ENCODE data around the gene KRT13.

Gene KRT13

DNA sequence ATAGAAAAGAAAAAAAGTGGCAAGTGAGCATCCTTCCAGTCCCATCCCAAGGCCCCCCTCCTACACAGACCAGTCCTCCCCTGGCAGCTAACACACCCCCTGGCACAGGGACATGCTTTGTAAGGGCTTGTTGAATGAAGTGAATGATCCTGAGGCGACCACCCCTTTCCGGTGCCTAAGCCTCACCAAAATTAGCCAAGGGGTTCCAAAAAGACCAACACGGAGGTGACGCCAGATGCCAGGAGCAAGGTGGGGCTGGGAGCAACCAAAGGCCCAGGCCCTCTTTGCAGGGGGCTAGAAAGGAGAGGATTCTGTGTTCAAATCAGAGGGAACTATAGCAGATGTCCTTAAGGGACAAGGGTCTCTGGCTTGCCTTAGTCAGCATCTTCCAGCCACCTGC is 30.0 kb downstream of the KRT13 start:
- TF ChIP-seq, protein P1, sequence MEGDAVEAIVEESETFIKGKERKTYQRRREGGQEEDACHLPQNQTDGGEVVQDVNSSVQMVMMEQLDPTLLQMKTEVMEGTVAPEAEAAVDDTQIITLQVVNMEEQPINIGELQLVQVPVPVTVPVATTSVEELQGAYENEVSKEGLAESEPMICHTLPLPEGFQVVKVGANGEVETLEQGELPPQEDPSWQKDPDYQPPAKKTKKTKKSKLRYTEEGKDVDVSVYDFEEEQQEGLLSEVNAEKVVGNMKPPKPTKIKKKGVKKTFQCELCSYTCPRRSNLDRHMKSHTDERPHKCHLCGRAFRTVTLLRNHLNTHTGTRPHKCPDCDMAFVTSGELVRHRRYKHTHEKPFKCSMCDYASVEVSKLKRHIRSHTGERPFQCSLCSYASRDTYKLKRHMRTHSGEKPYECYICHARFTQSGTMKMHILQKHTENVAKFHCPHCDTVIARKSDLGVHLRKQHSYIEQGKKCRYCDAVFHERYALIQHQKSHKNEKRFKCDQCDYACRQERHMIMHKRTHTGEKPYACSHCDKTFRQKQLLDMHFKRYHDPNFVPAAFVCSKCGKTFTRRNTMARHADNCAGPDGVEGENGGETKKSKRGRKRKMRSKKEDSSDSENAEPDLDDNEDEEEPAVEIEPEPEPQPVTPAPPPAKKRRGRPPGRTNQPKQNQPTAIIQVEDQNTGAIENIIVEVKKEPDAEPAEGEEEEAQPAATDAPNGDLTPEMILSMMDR (IDR thresholded peaks at IDR 0.05; ENCODE audit: extremely low read depth, insufficient read depth, missing control alignments), result no peak
- in situ Hi-C loops (cut with MboI; ENCODE audit: low pct_unique_long_range_greater_than_20kb, low sequenced_read_pairs, unreplicated experiment), result loop anchor here (25.0 kb wide), 1 partner anchor 112 kb away; the partner anchor contains the start of gene KRT14
- no peak for DNase-seq (ENCODE audit: low spot score)

DNA sequence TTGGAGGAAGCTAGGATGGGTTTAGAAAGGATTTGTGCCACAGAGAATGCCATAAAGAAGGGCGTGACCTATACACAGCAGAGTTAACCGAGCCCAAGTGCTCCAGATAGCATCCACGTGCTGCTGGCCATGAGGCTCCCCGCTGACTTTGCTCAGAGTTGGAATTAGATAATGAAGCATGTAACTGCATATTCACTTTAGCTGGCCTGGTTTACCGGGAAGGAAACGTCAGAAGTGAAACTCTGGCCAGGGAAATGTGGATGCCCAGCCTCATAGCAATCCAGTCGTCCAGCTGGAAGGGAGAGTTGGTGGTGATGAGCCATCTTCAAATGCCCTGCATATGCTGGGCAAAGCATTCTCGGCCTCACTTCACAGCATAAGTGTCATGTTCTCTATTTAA is 30.5 kb downstream of the KRT13 start:
- no peak for DNase-seq (ENCODE audit: low spot score)
- in situ Hi-C loops (cut with MboI; ENCODE audit: low pct_unique_long_range_greater_than_20kb, low sequenced_read_pairs, unreplicated experiment), result loop anchor here (25.0 kb wide), 1 partner anchor 112 kb away; the partner anchor contains the start of gene KRT14
- TF ChIP-seq, protein P1 (IDR thresholded peaks at IDR 0.05; ENCODE audit: extremely low read depth, insufficient read depth, missing control alignments), result no peak

DNA sequence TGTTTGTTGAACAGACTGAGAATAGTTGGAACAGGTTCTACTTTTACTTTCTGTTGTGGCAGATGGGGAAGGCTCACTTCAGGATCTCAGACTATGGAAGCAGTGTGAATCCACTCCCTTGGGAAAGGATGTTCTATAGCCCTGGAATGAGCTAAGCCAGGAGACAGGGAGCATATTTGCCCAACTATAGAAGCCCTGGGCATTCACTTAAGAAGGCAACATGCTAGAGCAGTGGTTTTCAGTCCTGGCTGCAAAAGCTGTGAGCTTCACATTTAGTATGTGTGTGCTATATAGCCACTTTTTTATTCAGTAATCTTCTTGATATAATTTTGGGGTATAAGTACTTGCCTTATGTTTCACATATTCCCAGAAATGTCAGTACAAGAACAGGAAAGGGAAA is 37.1 kb downstream of the KRT13 start:
- TF ChIP-seq, protein P1 (IDR thresholded peaks at IDR 0.05; ENCODE audit: extremely low read depth, insufficient read depth, missing control alignments), result no peak
- in situ Hi-C loops (cut with MboI; ENCODE audit: low pct_unique_long_range_greater_than_20kb, low sequenced_read_pairs, unreplicated experiment), result no loop called here
- DNase-seq (ENCODE audit: low spot score), result no peak

DNA sequence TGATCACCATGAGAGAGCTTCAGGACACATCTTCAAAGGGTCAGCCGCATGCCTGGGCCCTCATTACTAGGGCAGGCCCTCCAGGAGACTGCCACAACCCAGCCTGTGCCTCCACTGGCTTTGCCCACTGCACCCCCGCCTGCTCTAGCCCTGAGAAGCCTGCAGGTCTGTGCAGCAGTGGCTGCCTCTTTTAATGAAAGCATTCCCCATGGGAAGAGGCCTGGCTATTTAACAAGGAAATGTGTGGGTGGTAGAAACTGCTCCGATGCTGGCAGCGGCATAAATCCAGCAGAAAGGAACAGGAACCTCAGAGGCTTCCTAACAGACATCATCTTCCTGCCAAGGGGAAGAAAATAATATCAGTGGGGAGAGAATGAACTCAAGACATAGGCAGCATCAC is 37.9 kb downstream of the KRT13 start:
- in situ Hi-C loops (cut with MboI; ENCODE audit: low pct_unique_long_range_greater_than_20kb, low sequenced_read_pairs, unreplicated experiment), result no loop called here
- TF ChIP-seq, protein P1 (IDR thresholded peaks at IDR 0.05; ENCODE audit: extremely low read depth, insufficient read depth, missing control alignments), result no peak
- no peak for DNase-seq (ENCODE audit: low spot score)

DNA sequence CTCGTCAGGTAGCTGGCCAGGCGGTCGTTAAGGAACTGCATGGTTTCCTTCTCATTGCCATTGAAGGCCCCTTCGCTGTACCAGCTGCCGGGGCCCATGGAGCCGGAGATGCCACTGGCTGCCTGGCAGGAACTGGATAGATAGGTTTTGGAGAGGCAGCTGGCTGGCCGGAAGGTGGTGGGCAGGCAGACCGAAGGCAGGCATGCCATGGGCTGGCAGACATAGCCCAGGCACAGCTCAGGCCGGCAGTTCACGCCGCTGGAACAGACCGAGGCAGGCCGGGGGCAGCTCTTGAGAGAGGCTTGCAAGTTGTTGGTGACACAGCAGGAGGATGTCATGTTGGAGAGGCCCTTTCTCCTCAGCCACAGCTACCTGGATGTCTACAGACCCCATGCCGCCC is 38.4 kb downstream of the KRT13 start, which contains the start of gene KRT32:
Gene KRT32, minus strand, starts transcription at position 399 of the 400 bp plus-strand sequence. Its CDS starts 61 bp downstream, at position 338.
- TF ChIP-seq, protein P1 (IDR thresholded peaks at IDR 0.05; ENCODE audit: extremely low read depth, insufficient read depth, missing control alignments), result no peak
- in situ Hi-C loops (cut with MboI; ENCODE audit: low pct_unique_long_range_greater_than_20kb, low sequenced_read_pairs, unreplicated experiment), result no loop called here
- DNase-seq (ENCODE audit: low spot score), result no peak

DNA sequence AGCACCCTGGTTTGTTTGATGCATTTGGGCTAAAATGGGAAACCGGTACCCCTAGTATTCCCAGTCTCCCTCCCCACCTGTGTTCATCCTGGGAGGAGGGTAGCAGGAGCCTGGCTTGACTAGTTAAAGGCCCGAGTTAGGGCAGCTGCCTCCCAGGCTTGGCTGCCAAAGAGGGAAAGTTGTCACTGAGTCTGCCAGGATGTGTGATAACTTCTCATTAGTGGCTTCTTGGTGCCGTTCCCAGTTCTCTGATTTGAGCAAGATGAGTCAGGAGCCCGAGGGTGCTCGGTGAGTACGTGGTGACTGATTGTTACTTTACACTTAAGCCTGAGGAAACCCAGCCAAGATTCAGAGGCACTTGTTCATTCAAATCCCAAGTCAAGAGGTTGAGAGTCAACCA is 40.7 kb downstream of the KRT13 start:
- TF ChIP-seq, protein P1 (IDR thresholded peaks at IDR 0.05; ENCODE audit: extremely low read depth, insufficient read depth, missing control alignments), result no peak
- DNase-seq (ENCODE audit: low spot score), result no peak
- in situ Hi-C loops (cut with MboI; ENCODE audit: low pct_unique_long_range_greater_than_20kb, low sequenced_read_pairs, unreplicated experiment), result no loop called here

DNA sequence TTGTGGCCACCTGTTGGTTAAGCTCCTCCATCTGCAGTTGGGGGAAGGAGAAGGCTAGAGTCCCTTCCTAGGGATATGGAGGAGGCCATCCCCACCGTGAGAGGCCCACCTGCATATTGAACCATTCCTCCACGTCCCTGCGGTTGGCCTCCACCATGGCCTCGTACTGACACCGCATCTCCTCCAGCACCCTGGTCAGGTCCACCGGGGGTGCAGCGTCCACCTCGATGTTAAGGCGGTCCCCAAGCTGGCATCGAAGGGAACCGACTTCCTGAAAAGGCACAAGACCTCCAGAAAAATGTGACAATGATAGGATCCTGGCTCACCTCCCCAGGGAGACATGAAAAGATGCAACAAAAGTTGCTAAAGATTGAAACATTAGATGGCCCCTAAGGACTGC is 41.2 kb downstream of the KRT13 start:
- no peak for DNase-seq (ENCODE audit: low spot score)
- TF ChIP-seq, protein P1 (IDR thresholded peaks at IDR 0.05; ENCODE audit: extremely low read depth, insufficient read depth, missing control alignments), result no peak
- in situ Hi-C loops (cut with MboI; ENCODE audit: low pct_unique_long_range_greater_than_20kb, low sequenced_read_pairs, unreplicated experiment), result no loop called here
